ENCODE measurements around the gene HSD3B1. TPM values are rescaled to one million over a fixed set of nuclear protein-coding genes. Genes with fewer than 3 reads are reported as not detected.

The HSD3B1 gene
- total and polyA plus RNA-seq, 9 of the 15 experiments (the other 6 are each of a cell fraction or from before 2014, with no cell fraction given), result not detected

GRCh38 chr1:119546641-119547040 is 39.6 kb downstream of the HSD3B1 start (continued):
- TF ChIP-seq MIER1 (IDR thresholded peaks at IDR 0.05; ENCODE audit: low read depth), result no peak

- Histone ChIP-seq H3K4me3 (no peak overlapping the region), H3K4me1 (replicated peaks in 1 of 2; ENCODE audit: control insufficient read depth in 2 of 2, insufficient read depth in 2 of 2, low read length in 2 of 2) (no peaks in the 10 kb centered on the region), H3K27ac (ENCODE audit: extremely low read depth, low read depth, low read length) (no peak overlapping the region), H4K20me1 (replicated peaks; ENCODE audit: control insufficient read depth, insufficient read depth, low read length) (no peaks in the 10 kb centered on the region), H3K27me3 (ENCODE audit: control insufficient read depth in 2 of 2, insufficient read depth in 2 of 2, low read length in 2 of 2) (no peaks in the 10 kb centered on the region), H3K9me1 (ENCODE audit: control insufficient read depth, insufficient read depth, low read length) (no peaks in the 10 kb centered on the region), H3K9me3 (replicated peaks; ENCODE audit: control insufficient read depth, insufficient read depth, low read depth, low read length) (no peaks in the 10 kb centered on the region), H3K79me2 (ENCODE audit: control insufficient read depth, insufficient read depth, low read length) (no peaks in the 10 kb centered on the region), H2AFZ (ENCODE audit: low read depth, low read length) (no peak overlapping the region), H3K36me3 (ENCODE audit: control insufficient read depth, insufficient read depth, low read length) (no peaks in the 10 kb centered on the region), H3K9ac (ENCODE audit: insufficient read depth in 1 of 2, low read depth in 2 of 2, low read length in 2 of 2) (no peak overlapping the region), H3K4me2 (ENCODE audit: insufficient read depth, low read length) (no peak overlapping the region)
- 0% methylated on average over 1 of the region's 1 CpG for WGBS (ENCODE audit: insufficient coverage, low coverage, missing lambda C conversion rate)
- TF ChIP-seq KAT2B (IDR thresholded peaks at IDR 0.05; ENCODE audit: low read depth, low read length) (no peak), ZNF830 (CRISPR knock-in tag; IDR thresholded peaks at IDR 0.05) (no peak), NFRKB (IDR thresholded peaks at IDR 0.05; ENCODE audit: low read depth) (no peak), E4F1 (CRISPR knock-in tag; IDR thresholded peaks at IDR 0.05; ENCODE audit: borderline replicate concordance) (no peak), ATF7 (IDR thresholded peaks at IDR 0.05) (no peak), MCM2 (IDR thresholded peaks at IDR 0.05; ENCODE audit: low read depth) (no peak), ZNF143 (CRISPR knock-in tag; IDR thresholded peaks at IDR 0.05) (no peak), TEAD1 (CRISPR knock-in tag; IDR thresholded peaks at IDR 0.05) (no peak), THAP7 (CRISPR knock-in tag; IDR thresholded peaks at IDR 0.05) (no peak), ZNF263 (CRISPR knock-in tag; IDR thresholded peaks at IDR 0.05; ENCODE audit: borderline replicate concordance) (no peak), HNRNPL (IDR thresholded peaks at IDR 0.05; ENCODE audit: low read depth, low read length) (no peak), MTA1 (IDR thresholded peaks at IDR 0.05; ENCODE audit: borderline replicate concordance) (no peak)
- intact Hi-C loops (cut with micrococcal nuclease) (no loop called here), in situ Hi-C loops (cut with MboI) (no loop called here)
- DNase-seq (ENCODE audit: extremely low read depth in 1 of 4, low spot score in 3 of 4), result no peak
- no peak for FAIRE-seq
- ChIA-PET CTCF (ENCODE audit: low intra/inter-chr PET ratio) (interaction anchor here (0.7 kb wide), 1 partner anchor 67 kb away, joined by 3 read pairs; no protein-coding TSS in a partner anchor), POLR2A (no interaction called here)
- ATAC-seq, result no peak
- BruUV-seq (replicated peaks), result no TSS peak
Measured at GRCh38 chr1:119547306-119547705, 40.3 kb downstream of the HSD3B1 start.
